WTC11 (cell line): ENCODE results near the gene WHAMM. TPM values are rescaled to one million over a fixed set of nuclear protein-coding genes. Genes with fewer than 3 reads are reported as not detected.
"Not testable (repeated sequence)": the region's sequence is repeated elsewhere in the genome, so short reads cannot be mapped to it uniquely, and the experiment has no call there.

Experiments used
- ATAC-seq: fragments of 200-7000 bp; cut with Tn5 transposase; 2 replicates; pipeline ENCODE4 v1.10.0; 2021; ENCODE audit warnings: mild to moderate bottlenecking, moderate library complexity
- CTCF ChIA-PET: fragments of 300-600 bp; sonication (Branson Sonifier 250); formaldehyde crosslinking; loops from one replicate; lab custom pipeline; 2021; ENCODE audit warnings: antibody characterized with exemption; lab: Charles Lee
- POLR2A ChIA-PET: fragments of 350-600 bp; sonication (Branson Sonifier 250); formaldehyde crosslinking; loops from one replicate; lab custom pipeline; 2021; ENCODE audit warnings: antibody characterized with exemption; lab: Charles Lee
- DNase-seq: peaks from one replicate; pipeline ENCODE4 v3.0.0; 2021; ENCODE audit warnings: low spot score
- H3K27ac Mint-ChIP-seq: 2 replicates; pipeline ENCODE4 v1.8.0; 2021; ENCODE audit warnings: mixed read lengths
- H3K27me3 Mint-ChIP-seq: 2 replicates; pipeline ENCODE4 v1.8.0; 2021; ENCODE audit warnings: low read depth, mild to moderate bottlenecking, moderate library complexity, mixed read lengths
- H3K36me3 Mint-ChIP-seq: 2 replicates; pipeline ENCODE4 v1.8.0; 2021; ENCODE audit warnings: mixed read lengths
- H3K4me1 Mint-ChIP-seq: 2 replicates; pipeline ENCODE4 v1.8.0; 2022; ENCODE audit warnings: mixed read lengths
- H3K4me3 Mint-ChIP-seq: 2 replicates; pipeline ENCODE4 v1.8.0; 2021; ENCODE audit warnings: mild to moderate bottlenecking, moderate library complexity, mixed read lengths
- H3K9me3 Mint-ChIP-seq: 2 replicates; pipeline ENCODE4 v1.8.0; 2021; ENCODE audit warnings: mixed read lengths
- FOXP1 ChIP-seq: sonication (generic); formaldehyde crosslinking; IDR thresholded peaks from 2 replicates; pipeline ENCODE4 v1.8.0; 2022; ENCODE audit warnings: missing genetic modification reagents, mild to moderate bottlenecking, moderate library complexity, borderline replicate concordance
- GABPB1 ChIP-seq: sonication (generic); formaldehyde crosslinking; IDR thresholded peaks from 2 replicates; pipeline ENCODE4 v1.8.1; 2023; ENCODE audit warnings: mild to moderate bottlenecking, missing genetic modification reagents
- JUN ChIP-seq: sonication (generic); formaldehyde crosslinking; IDR thresholded peaks from 2 replicates; pipeline ENCODE4 v1.8.0; 2023; ENCODE audit warnings: mild to moderate bottlenecking, missing genetic modification reagents
- MXD4 ChIP-seq: fragments of 250-450 bp; sonication (Bioruptor Pico); IDR thresholded peaks from 2 replicates; pipeline ENCODE4 v1.8.0; 2021; ENCODE audit warnings: mild to moderate bottlenecking, moderate library complexity, borderline replicate concordance
- NFE2L1 ChIP-seq: sonication (generic); formaldehyde crosslinking; IDR thresholded peaks from 2 replicates; pipeline ENCODE4 v1.8.1; 2023; ENCODE audit warnings: missing genetic modification reagents
- NR1H2 ChIP-seq: sonication (generic); formaldehyde crosslinking; IDR thresholded peaks from 2 replicates; pipeline ENCODE4 v1.9.0; 2021; ENCODE audit warnings: mild to moderate bottlenecking, moderate library complexity, missing genetic modification reagents
- SP1 ChIP-seq: sonication (generic); formaldehyde crosslinking; conservative IDR thresholded peaks from 2 replicates; pipeline ENCODE4 v1.8.1; 2022; ENCODE audit warnings: missing genetic modification reagents
- TP53 ChIP-seq: sonication (generic); formaldehyde crosslinking; IDR thresholded peaks from 2 replicates; pipeline ENCODE4 v1.8.1; 2023; ENCODE audit warnings: mild to moderate bottlenecking, missing genetic modification reagents
- ZNF138 ChIP-seq: sonication (generic); formaldehyde crosslinking; conservative IDR thresholded peaks from 2 replicates; pipeline ENCODE4 v1.8.1; 2022; ENCODE audit warnings: mild to moderate bottlenecking, moderate library complexity, missing genetic modification reagents
- ZNF219 ChIP-seq: sonication (generic); formaldehyde crosslinking; IDR thresholded peaks from 2 replicates; pipeline ENCODE4 v1.8.0; 2023; ENCODE audit warnings: missing genetic modification reagents, mild to moderate bottlenecking, borderline replicate concordance
- ZNF263 ChIP-seq: sonication (generic); formaldehyde crosslinking; IDR thresholded peaks from 2 replicates; pipeline ENCODE4 v1.8.1; 2022; ENCODE audit warnings: low read depth, mild to moderate bottlenecking, moderate library complexity, missing genetic modification reagents
- ZNF317 ChIP-seq: sonication (generic); formaldehyde crosslinking; IDR thresholded peaks from 2 replicates; pipeline ENCODE4 v1.8.1; 2023; ENCODE audit warnings: low read depth, mild to moderate bottlenecking, moderate library complexity, missing genetic modification reagents, borderline replicate concordance
- ZNF671 ChIP-seq: fragments of 250-450 bp; sonication (Bioruptor Pico); IDR thresholded peaks from 2 replicates; pipeline ENCODE4 v1.8.0; 2021; ENCODE audit warnings: mild to moderate bottlenecking
- total RNA-seq: library from RNA; stranded (reverse); gene quantifications from 3 replicates; pipeline ENCODE4 v1.2.3, GENCODE V29; 2021
- TF ChIP-seq, protein P1 (sequence below): fragments of 250-450 bp; sonication (Bioruptor Pico); IDR thresholded peaks from 2 replicates; pipeline ENCODE4 v1.9.0; 2021; ENCODE audit warnings: mild to moderate bottlenecking
- TF ChIP-seq, protein P2 (sequence below): sonication (generic); formaldehyde crosslinking; IDR thresholded peaks from 2 replicates; pipeline ENCODE4 v1.8.1; 2023; ENCODE audit warnings: mild to moderate bottlenecking, missing genetic modification reagents
- TF ChIP-seq, protein P3 (sequence below): sonication (generic); formaldehyde crosslinking; IDR thresholded peaks from 2 replicates; pipeline ENCODE4 v1.8.1; 2023; ENCODE audit warnings: mild to moderate bottlenecking, missing genetic modification reagents, moderate library complexity
- TF ChIP-seq, protein P4 (sequence below): fragments of 250-450 bp; sonication (Bioruptor Pico); IDR thresholded peaks from 2 replicates; pipeline ENCODE4 v1.9.0; 2021; ENCODE audit warnings: mild to moderate bottlenecking, borderline replicate concordance
- TF ChIP-seq, protein P5 (sequence below): fragments of 250-450 bp; sonication (Bioruptor Pico); IDR thresholded peaks from 2 replicates; pipeline ENCODE4 v1.8.0; 2021; ENCODE audit warnings: mild to moderate bottlenecking
- TF ChIP-seq, protein P6 (sequence below): sonication (generic); formaldehyde crosslinking; IDR thresholded peaks from 2 replicates; pipeline ENCODE4 v1.8.1; 2023; ENCODE audit warnings: mild to moderate bottlenecking, missing genetic modification reagents, borderline replicate concordance

Gene WHAMM
- total RNA-seq, 1 experiment from 2014 or later = 3.2 TPM

DNA sequence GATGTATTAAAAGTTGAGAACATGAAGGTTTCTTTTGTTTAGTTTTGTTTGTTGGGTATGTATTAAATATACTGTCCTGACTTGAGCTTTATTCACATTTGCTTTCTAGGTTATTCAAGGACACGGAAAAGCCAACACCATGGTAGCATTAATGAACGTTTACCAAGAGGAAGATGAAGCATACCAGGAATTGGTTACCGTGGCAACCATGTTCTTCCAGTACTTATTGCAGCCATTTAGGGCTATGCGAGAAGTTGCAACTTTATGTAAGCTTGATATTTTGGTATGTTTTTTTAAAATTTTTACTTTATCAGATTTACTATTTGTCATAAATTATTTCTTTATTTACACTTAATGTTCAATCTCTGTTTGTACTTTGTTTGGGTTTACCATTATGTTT is 3.6 kb downstream of the WHAMM start:
- no peak overlapping the region for H3K27ac Mint-ChIP-seq
- H3K27me3 Mint-ChIP-seq = peaks cover 2% of the 10 kb centered on the region; the same call in 1 of the 2 replicates
- H3K9me3 Mint-ChIP-seq = no peaks in the 10 kb centered on the region
- ATAC-seq = no peak
- TF ChIP-seq, protein P1, sequence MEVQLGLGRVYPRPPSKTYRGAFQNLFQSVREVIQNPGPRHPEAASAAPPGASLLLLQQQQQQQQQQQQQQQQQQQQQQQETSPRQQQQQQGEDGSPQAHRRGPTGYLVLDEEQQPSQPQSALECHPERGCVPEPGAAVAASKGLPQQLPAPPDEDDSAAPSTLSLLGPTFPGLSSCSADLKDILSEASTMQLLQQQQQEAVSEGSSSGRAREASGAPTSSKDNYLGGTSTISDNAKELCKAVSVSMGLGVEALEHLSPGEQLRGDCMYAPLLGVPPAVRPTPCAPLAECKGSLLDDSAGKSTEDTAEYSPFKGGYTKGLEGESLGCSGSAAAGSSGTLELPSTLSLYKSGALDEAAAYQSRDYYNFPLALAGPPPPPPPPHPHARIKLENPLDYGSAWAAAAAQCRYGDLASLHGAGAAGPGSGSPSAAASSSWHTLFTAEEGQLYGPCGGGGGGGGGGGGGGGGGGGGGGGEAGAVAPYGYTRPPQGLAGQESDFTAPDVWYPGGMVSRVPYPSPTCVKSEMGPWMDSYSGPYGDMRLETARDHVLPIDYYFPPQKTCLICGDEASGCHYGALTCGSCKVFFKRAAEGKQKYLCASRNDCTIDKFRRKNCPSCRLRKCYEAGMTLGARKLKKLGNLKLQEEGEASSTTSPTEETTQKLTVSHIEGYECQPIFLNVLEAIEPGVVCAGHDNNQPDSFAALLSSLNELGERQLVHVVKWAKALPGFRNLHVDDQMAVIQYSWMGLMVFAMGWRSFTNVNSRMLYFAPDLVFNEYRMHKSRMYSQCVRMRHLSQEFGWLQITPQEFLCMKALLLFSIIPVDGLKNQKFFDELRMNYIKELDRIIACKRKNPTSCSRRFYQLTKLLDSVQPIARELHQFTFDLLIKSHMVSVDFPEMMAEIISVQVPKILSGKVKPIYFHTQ (CRISPR knock-in tag) = no peak
- TF ChIP-seq, protein P2, sequence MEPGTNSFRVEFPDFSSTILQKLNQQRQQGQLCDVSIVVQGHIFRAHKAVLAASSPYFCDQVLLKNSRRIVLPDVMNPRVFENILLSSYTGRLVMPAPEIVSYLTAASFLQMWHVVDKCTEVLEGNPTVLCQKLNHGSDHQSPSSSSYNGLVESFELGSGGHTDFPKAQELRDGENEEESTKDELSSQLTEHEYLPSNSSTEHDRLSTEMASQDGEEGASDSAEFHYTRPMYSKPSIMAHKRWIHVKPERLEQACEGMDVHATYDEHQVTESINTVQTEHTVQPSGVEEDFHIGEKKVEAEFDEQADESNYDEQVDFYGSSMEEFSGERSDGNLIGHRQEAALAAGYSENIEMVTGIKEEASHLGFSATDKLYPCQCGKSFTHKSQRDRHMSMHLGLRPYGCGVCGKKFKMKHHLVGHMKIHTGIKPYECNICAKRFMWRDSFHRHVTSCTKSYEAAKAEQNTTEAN (CRISPR knock-in tag) = no peak
- TF ChIP-seq ZNF263 = no peak
- TF ChIP-seq JUN = no peak
- TF ChIP-seq, protein P3, sequence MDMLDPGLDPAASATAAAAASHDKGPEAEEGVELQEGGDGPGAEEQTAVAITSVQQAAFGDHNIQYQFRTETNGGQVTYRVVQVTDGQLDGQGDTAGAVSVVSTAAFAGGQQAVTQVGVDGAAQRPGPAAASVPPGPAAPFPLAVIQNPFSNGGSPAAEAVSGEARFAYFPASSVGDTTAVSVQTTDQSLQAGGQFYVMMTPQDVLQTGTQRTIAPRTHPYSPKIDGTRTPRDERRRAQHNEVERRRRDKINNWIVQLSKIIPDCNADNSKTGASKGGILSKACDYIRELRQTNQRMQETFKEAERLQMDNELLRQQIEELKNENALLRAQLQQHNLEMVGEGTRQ (CRISPR knock-in tag) = no peak
- no peak for TF ChIP-seq SP1 (CRISPR knock-in tag)
- no peak for TF ChIP-seq ZNF317 (CRISPR knock-in tag)
- TF ChIP-seq ZNF219 (CRISPR knock-in tag) = no peak
- TF ChIP-seq GABPB1 = no peak
- DNase-seq = no peak
- no peak overlapping the region for H3K4me3 Mint-ChIP-seq
- H3K36me3 Mint-ChIP-seq = peaks cover 11% of the 10 kb centered on the region; the same call in 1 of the 2 replicates
- ChIA-PET CTCF (no interaction called here), POLR2A (interaction anchor here (0.6 kb wide), 1 partner anchor 167 kb away, joined by 3 read pairs; no protein-coding TSS in a partner anchor)
- H3K4me1 Mint-ChIP-seq = peaks cover 20% of the 10 kb centered on the region

DNA sequence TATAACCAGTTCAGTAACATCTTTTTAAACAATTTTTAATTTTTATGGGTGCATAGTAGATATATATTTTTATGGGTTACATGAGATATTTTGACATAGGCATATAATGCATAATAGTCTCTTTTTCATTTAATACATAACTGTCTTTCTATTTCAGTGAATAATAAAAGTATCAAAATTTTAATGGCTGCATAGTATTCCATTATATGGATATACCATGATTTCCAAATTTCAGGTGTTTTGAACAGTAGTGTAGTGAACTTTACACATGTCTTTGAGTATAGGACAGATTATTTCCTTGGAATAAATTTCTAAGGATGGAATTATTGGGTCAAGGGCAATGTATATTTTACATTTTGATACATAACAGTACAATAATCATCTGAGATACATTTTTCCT is 10.7 kb downstream of the WHAMM start:
- peaks cover 35% of the 10 kb centered on the region for H3K36me3 Mint-ChIP-seq
- ATAC-seq = no peak
- no peaks in the 10 kb centered on the region for H3K4me1 Mint-ChIP-seq
- TF ChIP-seq, protein P4, sequence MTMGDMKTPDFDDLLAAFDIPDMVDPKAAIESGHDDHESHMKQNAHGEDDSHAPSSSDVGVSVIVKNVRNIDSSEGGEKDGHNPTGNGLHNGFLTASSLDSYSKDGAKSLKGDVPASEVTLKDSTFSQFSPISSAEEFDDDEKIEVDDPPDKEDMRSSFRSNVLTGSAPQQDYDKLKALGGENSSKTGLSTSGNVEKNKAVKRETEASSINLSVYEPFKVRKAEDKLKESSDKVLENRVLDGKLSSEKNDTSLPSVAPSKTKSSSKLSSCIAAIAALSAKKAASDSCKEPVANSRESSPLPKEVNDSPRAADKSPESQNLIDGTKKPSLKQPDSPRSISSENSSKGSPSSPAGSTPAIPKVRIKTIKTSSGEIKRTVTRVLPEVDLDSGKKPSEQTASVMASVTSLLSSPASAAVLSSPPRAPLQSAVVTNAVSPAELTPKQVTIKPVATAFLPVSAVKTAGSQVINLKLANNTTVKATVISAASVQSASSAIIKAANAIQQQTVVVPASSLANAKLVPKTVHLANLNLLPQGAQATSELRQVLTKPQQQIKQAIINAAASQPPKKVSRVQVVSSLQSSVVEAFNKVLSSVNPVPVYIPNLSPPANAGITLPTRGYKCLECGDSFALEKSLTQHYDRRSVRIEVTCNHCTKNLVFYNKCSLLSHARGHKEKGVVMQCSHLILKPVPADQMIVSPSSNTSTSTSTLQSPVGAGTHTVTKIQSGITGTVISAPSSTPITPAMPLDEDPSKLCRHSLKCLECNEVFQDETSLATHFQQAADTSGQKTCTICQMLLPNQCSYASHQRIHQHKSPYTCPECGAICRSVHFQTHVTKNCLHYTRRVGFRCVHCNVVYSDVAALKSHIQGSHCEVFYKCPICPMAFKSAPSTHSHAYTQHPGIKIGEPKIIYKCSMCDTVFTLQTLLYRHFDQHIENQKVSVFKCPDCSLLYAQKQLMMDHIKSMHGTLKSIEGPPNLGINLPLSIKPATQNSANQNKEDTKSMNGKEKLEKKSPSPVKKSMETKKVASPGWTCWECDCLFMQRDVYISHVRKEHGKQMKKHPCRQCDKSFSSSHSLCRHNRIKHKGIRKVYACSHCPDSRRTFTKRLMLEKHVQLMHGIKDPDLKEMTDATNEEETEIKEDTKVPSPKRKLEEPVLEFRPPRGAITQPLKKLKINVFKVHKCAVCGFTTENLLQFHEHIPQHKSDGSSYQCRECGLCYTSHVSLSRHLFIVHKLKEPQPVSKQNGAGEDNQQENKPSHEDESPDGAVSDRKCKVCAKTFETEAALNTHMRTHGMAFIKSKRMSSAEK (CRISPR knock-in tag) = no peak
- TF ChIP-seq NR1H2 (no peak), GABPB1 (no peak), ZNF671 (CRISPR knock-in tag) (no peak), TP53 (CRISPR knock-in tag) (no peak), NFE2L1 (CRISPR knock-in tag) (no peak), MXD4 (CRISPR knock-in tag) (no peak), FOXP1 (CRISPR knock-in tag) (no peak), ZNF138 (CRISPR knock-in tag) (no peak), ZNF317 (CRISPR knock-in tag) (no peak)
- TF ChIP-seq, protein P5, sequence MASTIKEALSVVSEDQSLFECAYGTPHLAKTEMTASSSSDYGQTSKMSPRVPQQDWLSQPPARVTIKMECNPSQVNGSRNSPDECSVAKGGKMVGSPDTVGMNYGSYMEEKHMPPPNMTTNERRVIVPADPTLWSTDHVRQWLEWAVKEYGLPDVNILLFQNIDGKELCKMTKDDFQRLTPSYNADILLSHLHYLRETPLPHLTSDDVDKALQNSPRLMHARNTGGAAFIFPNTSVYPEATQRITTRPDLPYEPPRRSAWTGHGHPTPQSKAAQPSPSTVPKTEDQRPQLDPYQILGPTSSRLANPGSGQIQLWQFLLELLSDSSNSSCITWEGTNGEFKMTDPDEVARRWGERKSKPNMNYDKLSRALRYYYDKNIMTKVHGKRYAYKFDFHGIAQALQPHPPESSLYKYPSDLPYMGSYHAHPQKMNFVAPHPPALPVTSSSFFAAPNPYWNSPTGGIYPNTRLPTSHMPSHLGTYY (CRISPR knock-in tag) = no peak
- TF ChIP-seq, protein P6, sequence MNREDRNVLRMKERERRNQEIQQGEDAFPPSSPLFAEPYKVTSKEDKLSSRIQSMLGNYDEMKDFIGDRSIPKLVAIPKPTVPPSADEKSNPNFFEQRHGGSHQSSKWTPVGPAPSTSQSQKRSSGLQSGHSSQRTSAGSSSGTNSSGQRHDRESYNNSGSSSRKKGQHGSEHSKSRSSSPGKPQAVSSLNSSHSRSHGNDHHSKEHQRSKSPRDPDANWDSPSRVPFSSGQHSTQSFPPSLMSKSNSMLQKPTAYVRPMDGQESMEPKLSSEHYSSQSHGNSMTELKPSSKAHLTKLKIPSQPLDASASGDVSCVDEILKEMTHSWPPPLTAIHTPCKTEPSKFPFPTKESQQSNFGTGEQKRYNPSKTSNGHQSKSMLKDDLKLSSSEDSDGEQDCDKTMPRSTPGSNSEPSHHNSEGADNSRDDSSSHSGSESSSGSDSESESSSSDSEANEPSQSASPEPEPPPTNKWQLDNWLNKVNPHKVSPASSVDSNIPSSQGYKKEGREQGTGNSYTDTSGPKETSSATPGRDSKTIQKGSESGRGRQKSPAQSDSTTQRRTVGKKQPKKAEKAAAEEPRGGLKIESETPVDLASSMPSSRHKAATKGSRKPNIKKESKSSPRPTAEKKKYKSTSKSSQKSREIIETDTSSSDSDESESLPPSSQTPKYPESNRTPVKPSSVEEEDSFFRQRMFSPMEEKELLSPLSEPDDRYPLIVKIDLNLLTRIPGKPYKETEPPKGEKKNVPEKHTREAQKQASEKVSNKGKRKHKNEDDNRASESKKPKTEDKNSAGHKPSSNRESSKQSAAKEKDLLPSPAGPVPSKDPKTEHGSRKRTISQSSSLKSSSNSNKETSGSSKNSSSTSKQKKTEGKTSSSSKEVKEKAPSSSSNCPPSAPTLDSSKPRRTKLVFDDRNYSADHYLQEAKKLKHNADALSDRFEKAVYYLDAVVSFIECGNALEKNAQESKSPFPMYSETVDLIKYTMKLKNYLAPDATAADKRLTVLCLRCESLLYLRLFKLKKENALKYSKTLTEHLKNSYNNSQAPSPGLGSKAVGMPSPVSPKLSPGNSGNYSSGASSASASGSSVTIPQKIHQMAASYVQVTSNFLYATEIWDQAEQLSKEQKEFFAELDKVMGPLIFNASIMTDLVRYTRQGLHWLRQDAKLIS (CRISPR knock-in tag) = no peak
- TF ChIP-seq, all 79 proteins: peak for 0
- Mint-ChIP-seq H3K27ac (no peak overlapping the region), H3K27me3 (no peaks in the 10 kb centered on the region), H3K9me3 (peaks cover 8% of the 10 kb centered on the region), H3K4me3 (no peak overlapping the region)
- no peak for DNase-seq
- ChIA-PET POLR2A (no interaction called here), CTCF (no interaction called here)

DNA sequence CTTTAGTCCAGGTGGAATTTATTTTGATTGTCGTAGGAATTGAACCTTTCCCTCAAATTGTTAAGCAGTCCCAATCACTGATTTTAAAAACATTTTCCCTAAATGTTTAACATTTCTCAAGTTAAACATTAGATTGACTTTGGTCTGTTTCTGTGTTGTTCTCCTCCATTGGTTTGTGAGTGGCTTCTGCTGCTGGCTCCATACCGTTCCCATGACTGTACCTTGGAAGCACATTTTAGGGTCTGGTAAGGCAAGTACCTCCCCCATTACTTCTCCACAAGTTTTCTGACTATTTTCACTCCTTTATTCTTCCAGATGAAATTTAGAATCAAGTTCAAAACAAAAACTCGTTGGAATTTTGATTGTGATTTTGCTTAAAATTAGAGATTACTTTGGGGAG is 12.0 kb downstream of the WHAMM start:
- H3K27ac Mint-ChIP-seq, H3K9me3 Mint-ChIP-seq, ATAC-seq, DNase-seq, CTCF ChIA-PET, H3K4me3 Mint-ChIP-seq, POLR2A ChIA-PET, H3K27me3 Mint-ChIP-seq, H3K4me1 Mint-ChIP-seq: not testable (repeated sequence)
- H3K36me3 Mint-ChIP-seq = peaks cover 41% of the 10 kb centered on the region
